ENCODE measurements around the gene ZBTB40. TPM values are rescaled to one million over a fixed set of nuclear protein-coding genes. Genes with fewer than 3 reads are reported as not detected.

ZBTB40 gene
- total RNA-seq, 4 donors from 2014 or later = 12.2 to 19.6 (median 15.4) TPM

DNA sequence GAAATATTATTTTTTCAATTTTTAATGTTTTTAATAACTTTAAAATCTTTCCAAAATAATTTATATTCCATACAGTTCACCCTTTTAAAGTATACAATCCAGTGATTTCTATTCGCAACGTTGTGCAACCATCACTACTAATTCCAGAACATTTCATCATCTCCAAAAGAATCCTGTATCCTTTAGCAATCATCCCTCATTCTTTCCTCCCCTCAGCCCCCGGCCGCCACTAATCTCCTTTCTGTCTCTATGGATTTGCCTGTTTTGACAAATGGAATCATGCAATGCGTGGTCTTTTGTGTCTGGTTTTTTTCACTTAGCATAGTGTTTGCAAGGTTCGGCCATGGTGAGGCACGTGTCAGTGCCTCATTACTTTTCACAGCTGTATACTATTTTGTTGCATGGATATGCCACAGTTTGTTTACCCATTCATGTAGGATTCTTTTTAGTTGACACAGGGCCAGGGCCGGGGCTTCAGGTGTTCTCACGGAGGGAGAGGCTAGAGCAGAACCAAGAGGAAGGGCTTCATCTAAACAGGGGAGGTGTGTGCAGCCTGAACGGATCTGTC lies 40.6 kb upstream of the ZBTB40 start:
- TF ChIP-seq, protein P1, sequence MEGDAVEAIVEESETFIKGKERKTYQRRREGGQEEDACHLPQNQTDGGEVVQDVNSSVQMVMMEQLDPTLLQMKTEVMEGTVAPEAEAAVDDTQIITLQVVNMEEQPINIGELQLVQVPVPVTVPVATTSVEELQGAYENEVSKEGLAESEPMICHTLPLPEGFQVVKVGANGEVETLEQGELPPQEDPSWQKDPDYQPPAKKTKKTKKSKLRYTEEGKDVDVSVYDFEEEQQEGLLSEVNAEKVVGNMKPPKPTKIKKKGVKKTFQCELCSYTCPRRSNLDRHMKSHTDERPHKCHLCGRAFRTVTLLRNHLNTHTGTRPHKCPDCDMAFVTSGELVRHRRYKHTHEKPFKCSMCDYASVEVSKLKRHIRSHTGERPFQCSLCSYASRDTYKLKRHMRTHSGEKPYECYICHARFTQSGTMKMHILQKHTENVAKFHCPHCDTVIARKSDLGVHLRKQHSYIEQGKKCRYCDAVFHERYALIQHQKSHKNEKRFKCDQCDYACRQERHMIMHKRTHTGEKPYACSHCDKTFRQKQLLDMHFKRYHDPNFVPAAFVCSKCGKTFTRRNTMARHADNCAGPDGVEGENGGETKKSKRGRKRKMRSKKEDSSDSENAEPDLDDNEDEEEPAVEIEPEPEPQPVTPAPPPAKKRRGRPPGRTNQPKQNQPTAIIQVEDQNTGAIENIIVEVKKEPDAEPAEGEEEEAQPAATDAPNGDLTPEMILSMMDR (IDR thresholded peaks at IDR 0.05; ENCODE audit: low read depth) = no peak

DNA sequence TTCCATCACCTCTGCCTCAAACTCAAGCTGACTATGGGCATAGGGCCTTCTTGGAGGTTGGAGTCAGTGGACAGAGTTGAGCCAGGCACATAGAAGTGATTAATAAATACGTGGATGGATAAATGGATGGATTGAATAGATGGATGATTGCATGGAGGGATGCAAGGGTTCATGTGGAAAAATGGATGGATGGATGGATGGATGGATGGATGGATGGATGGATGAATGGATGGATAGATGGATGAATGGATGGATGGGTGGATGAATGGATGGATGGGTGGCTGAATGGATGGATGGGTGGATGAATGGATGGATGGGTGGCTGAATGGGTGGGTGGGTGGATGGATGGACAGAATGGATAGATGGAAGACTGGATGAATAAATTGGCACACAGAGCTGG lies 40.1 kb upstream of the ZBTB40 start:
- TF ChIP-seq, protein P1 (IDR thresholded peaks at IDR 0.05; ENCODE audit: low read depth) = no peak

DNA sequence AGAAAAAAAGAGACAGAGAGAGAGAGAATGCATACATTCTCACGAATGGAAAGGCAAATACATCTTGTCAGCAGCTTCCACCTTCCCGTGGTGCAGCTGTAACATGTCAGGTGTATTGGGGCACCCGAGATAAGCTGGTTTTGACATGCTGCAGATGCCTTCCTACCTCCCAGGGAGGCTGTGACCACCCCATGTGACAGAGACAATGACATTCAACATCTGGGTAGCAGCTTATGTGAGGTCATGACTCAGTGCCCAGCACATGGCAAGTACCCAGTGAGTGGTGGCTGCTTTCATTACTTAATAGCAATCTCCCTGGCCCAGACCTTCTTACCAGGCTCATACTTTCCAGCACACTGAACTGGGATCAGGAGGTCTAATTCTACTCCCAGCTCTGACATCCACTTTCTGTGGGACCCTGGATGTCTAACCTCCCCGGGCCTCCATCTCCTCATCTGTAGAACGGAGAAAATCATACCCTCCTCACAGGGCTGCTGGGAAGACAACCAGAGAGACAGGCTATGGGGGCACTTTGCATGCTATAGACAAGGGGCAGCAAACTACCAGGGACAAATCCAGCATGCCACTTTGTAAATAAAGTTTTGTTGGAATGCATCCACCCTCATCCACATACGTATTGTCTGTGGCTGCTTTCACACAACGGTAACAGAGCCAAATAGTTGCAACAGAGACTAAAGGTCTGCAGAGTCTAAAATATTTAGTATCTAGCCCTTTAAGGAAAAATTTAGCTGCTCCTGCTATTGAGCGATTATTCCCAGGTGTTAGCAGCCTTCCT lies 38.5 kb upstream of the ZBTB40 start:
- TF ChIP-seq, protein P1 (IDR thresholded peaks at IDR 0.05; ENCODE audit: low read depth) = no peak

DNA sequence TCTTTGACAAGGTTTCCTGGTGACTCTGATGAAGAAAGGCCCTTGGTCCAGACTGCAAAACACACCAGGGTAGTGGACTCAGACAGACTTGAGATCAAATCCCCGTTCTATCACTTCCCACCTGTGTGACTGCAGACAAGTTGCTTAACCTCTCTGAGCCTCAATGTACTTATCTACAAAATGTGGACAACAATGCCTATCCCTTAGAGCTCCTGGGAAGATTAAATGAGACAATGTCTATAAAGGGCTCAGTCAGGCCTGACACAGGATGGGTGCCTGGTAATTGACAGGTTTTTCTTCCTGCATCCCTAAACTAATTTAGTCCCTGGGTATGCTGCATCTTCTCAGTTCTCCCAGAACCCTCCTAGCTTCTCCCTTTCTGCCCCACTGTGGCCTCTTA lies 37.9 kb upstream of the ZBTB40 start:
- TF ChIP-seq, protein P1 (IDR thresholded peaks at IDR 0.05; ENCODE audit: low read depth) = no peak

DNA sequence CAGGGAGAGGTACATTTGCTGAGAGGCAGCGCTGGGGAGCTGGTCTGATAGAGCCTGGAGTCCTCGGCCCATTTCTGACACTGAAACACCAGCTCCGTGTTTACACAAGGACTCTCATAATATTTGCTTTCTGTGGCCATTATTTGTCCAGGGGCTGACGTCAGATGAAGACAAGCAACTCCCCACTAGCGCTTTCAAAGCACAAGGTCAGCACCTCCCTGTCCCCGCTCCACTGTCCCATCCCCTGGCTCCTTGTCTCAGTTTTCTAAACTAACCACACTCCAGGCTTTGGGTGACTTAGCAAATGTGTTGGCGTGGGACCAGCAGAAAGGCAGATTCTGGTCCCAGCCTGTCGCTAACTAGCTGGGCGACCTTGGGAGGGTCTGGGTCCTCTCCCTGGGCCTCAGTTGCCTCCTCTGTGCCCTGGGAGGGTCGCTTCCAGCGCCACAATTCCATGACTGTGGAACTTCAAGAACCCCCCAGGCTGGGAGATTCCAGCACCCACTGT lies 37.4 kb upstream of the ZBTB40 start:
- TF ChIP-seq, protein P1 (IDR thresholded peaks at IDR 0.05; ENCODE audit: low read depth) = no peak

DNA sequence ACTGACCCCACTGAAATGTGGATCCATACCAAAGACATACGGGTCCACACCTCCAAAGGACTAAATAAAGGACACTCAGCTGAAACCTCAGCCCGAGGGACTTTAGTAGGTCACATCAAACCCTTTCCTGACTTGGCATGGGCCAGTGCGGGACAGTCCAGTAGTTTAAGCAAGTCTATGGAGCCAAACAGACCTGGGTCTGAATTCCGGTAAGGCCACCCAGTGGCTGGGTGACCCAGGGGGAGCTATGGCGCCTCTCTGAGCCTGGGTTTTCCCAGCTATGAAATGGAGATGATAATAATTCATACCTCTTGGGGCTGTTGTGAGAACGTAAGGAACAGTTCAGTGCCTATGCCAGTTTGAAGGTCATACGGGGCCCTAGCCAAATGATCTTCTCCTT lies 36.2 kb upstream of the ZBTB40 start:
- TF ChIP-seq, protein P1 (IDR thresholded peaks at IDR 0.05; ENCODE audit: low read depth) = no peak

Data from subcutaneous adipose tissue (tissue), 4 donors.